ENCODE measurements around the gene ACTL7B.

GRCh38 chr9:108816037-108816436 lies 39.7 kb downstream of the ACTL7B start:
- TF ChIP-seq, protein P1, sequence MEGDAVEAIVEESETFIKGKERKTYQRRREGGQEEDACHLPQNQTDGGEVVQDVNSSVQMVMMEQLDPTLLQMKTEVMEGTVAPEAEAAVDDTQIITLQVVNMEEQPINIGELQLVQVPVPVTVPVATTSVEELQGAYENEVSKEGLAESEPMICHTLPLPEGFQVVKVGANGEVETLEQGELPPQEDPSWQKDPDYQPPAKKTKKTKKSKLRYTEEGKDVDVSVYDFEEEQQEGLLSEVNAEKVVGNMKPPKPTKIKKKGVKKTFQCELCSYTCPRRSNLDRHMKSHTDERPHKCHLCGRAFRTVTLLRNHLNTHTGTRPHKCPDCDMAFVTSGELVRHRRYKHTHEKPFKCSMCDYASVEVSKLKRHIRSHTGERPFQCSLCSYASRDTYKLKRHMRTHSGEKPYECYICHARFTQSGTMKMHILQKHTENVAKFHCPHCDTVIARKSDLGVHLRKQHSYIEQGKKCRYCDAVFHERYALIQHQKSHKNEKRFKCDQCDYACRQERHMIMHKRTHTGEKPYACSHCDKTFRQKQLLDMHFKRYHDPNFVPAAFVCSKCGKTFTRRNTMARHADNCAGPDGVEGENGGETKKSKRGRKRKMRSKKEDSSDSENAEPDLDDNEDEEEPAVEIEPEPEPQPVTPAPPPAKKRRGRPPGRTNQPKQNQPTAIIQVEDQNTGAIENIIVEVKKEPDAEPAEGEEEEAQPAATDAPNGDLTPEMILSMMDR (IDR thresholded peaks at IDR 0.05; ENCODE audit: poor library complexity) = no peak
- no peak for TF ChIP-seq EZH2 (IDR thresholded peaks at IDR 0.05; ENCODE audit: borderline replicate concordance)

Measured in hepatocyte (in vitro differentiated cells).